HFFc6 (cell line): ENCODE data around the gene CMTM1. TPM values are rescaled to one million over a fixed set of nuclear protein-coding genes. Genes with fewer than 3 reads are reported as not detected.
"Not testable (repeated sequence)": the region's sequence is repeated elsewhere in the genome, so short reads cannot be mapped to it uniquely, and the experiment has no call there.

Experiments used
- DNase-seq: peaks from one replicate; pipeline ENCODE4 v3.0.0-alpha.2; 2018
- H3K27ac Mint-ChIP-seq: 2 replicates; pipeline ENCODE4 v1.8.0; 2020; ENCODE audit warnings: mild to moderate bottlenecking, mixed read lengths
- H3K27me3 Mint-ChIP-seq: 2 replicates; pipeline ENCODE4 v1.8.0; 2021; ENCODE audit warnings: mild to moderate bottlenecking, moderate library complexity, mixed read lengths; ENCODE audit not compliant: insufficient read depth
- H3K36me3 Mint-ChIP-seq: 2 replicates; pipeline ENCODE4 v1.8.0; 2021; ENCODE audit warnings: low read depth, mixed read lengths
- H3K4me1 Mint-ChIP-seq: 2 replicates; pipeline ENCODE4 v1.8.0; 2020; ENCODE audit warnings: low read depth, mixed read lengths
- H3K4me3 Mint-ChIP-seq: 2 replicates; pipeline ENCODE4 v1.8.0; 2020; ENCODE audit warnings: mild to moderate bottlenecking, moderate library complexity, mixed read lengths
- H3K9me3 Mint-ChIP-seq: 2 replicates; pipeline ENCODE4 v1.8.0; 2020; ENCODE audit warnings: mild to moderate bottlenecking, mixed read lengths
- CTCF ChIP-seq: fragments of 200-600 bp; sonication (generic); IDR thresholded peaks from 2 replicates; pipeline ENCODE4 v1.5.0; 2021; ENCODE audit warnings: antibody characterized with exemption, mild to moderate bottlenecking
- total RNA-seq, 6 experiments: library from RNA; stranded (reverse); fragmentation: NEBNext Ultra II Directional; extraction: Animal tissue kit (Norgen Biotek cat#: 25700); gene quantifications; 2 replicates in 1 of 6; 3 replicates in 5 of 6; pipeline ENCODE4 v1.2.3, GENCODE V29; 2021

CMTM1 gene
- total RNA-seq, 6 experiments from 2014 or later, result 4.2 to 5.5 (median 4.9) TPM

GRCh38 chr16:66591018-66591417, 24.8 kb downstream of the CMTM1 start:
- no peak for TF ChIP-seq CTCF

GRCh38 chr16:66592241-66592640, 26.0 kb downstream of the CMTM1 start:
- Mint-ChIP-seq H3K27ac (no peak overlapping the region), H3K4me3 (no peak overlapping the region)

More at GRCh38 chr16:66591018-66591417, 24.8 kb downstream of the CMTM1 start:
- Mint-ChIP-seq H3K27ac (no peak overlapping the region), H3K9me3 (0 out of 2 replicates have a peak, but pooled peaks cover 3% of the 10 kb centered on the region), H3K27me3 (peaks cover 30% of the 10 kb centered on the region), H3K36me3 (no peaks in the 10 kb centered on the region), H3K4me3 (no peak overlapping the region), H3K4me1 (no peaks in the 10 kb centered on the region)
- no peak for DNase-seq

GRCh38 chr16:66592814-66593213, 26.6 kb downstream of the CMTM1 start:
- Mint-ChIP-seq H3K9me3 (0 out of 2 replicates have a peak, but pooled peaks cover 3% of the 10 kb centered on the region), H3K27me3 (peaks cover 33% of the 10 kb centered on the region)

More at GRCh38 chr16:66592241-66592640, 26.0 kb downstream of the CMTM1 start:
- no peak for TF ChIP-seq CTCF
- Mint-ChIP-seq H3K36me3 (no peaks in the 10 kb centered on the region), H3K4me1 (no peaks in the 10 kb centered on the region), H3K27me3 (peaks cover 33% of the 10 kb centered on the region), H3K9me3 (0 out of 2 replicates have a peak, but pooled peaks cover 3% of the 10 kb centered on the region)
- no peak for DNase-seq

GRCh38 chr16:66594739-66595138, 28.5 kb downstream of the CMTM1 start:
- H3K9me3 Mint-ChIP-seq, result 0 out of 2 replicates have a peak, but pooled peaks cover 3% of the 10 kb centered on the region
- no peak for TF ChIP-seq CTCF

More at GRCh38 chr16:66592814-66593213, 26.6 kb downstream of the CMTM1 start:
- no peak overlapping the region for H3K27ac Mint-ChIP-seq
- H3K4me1 Mint-ChIP-seq, result no peaks in the 10 kb centered on the region
- no peaks in the 10 kb centered on the region for H3K36me3 Mint-ChIP-seq
- no peak for DNase-seq
- TF ChIP-seq CTCF, result no peak
- H3K4me3 Mint-ChIP-seq, result no peak overlapping the region

GRCh38 chr16:66596559-66596958, 30.3 kb downstream of the CMTM1 start:
- not testable (repeated sequence) for H3K9me3 Mint-ChIP-seq, H3K27ac Mint-ChIP-seq, H3K4me3 Mint-ChIP-seq, DNase-seq, H3K36me3 Mint-ChIP-seq, H3K4me1 Mint-ChIP-seq
- peaks cover 33% of the 10 kb centered on the region for H3K27me3 Mint-ChIP-seq

More at GRCh38 chr16:66594739-66595138, 28.5 kb downstream of the CMTM1 start:
- H3K4me3 Mint-ChIP-seq, result no peak overlapping the region
- H3K36me3 Mint-ChIP-seq, result no peaks in the 10 kb centered on the region
- H3K27me3 Mint-ChIP-seq, result peaks cover 36% of the 10 kb centered on the region
- H3K27ac Mint-ChIP-seq, result no peak overlapping the region
- DNase-seq, result no peak
- H3K4me1 Mint-ChIP-seq, result no peaks in the 10 kb centered on the region

- no peak overlapping the region for H3K27ac Mint-ChIP-seq
- peaks cover 31% of the 10 kb centered on the region for H3K27me3 Mint-ChIP-seq
Measured at GRCh38 chr16:66596986-66597848, 31.0 kb downstream of the CMTM1 start.

More at GRCh38 chr16:66596986-66597848, 31.0 kb downstream of the CMTM1 start:
- no peaks in the 10 kb centered on the region for H3K4me1 Mint-ChIP-seq
- no peak overlapping the region for H3K4me3 Mint-ChIP-seq
- H3K36me3 Mint-ChIP-seq, result peaks cover 8% of the 10 kb centered on the region
- no peak for DNase-seq
- peaks cover 7% of the 10 kb centered on the region; the same call in 1 of the 2 replicates for H3K9me3 Mint-ChIP-seq
- no peak for TF ChIP-seq CTCF
